ENCODE measurements around the gene CHD6.
A peak's percentile ranks its signal among the peaks of the same experiment; 100 is the strongest.

Gene CHD6, protein sequence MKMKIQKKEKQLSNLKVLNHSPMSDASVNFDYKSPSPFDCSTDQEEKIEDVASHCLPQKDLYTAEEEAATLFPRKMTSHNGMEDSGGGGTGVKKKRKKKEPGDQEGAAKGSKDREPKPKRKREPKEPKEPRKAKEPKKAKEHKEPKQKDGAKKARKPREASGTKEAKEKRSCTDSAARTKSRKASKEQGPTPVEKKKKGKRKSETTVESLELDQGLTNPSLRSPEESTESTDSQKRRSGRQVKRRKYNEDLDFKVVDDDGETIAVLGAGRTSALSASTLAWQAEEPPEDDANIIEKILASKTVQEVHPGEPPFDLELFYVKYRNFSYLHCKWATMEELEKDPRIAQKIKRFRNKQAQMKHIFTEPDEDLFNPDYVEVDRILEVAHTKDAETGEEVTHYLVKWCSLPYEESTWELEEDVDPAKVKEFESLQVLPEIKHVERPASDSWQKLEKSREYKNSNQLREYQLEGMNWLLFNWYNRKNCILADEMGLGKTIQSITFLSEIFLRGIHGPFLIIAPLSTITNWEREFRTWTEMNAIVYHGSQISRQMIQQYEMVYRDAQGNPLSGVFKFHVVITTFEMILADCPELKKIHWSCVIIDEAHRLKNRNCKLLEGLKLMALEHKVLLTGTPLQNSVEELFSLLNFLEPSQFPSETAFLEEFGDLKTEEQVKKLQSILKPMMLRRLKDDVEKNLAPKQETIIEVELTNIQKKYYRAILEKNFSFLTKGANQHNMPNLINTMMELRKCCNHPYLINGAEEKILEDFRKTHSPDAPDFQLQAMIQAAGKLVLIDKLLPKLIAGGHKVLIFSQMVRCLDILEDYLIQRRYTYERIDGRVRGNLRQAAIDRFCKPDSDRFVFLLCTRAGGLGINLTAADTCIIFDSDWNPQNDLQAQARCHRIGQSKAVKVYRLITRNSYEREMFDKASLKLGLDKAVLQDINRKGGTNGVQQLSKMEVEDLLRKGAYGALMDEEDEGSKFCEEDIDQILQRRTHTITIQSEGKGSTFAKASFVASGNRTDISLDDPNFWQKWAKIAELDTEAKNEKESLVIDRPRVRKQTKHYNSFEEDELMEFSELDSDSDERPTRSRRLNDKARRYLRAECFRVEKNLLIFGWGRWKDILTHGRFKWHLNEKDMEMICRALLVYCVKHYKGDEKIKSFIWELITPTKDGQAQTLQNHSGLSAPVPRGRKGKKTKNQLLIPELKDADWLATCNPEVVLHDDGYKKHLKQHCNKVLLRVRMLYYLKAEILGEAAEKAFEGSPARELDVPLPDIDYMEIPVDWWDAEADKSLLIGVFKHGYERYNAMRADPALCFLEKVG (N-terminal part only)

GRCh38 chr20:41617902-41618806 lies at the start of gene CHD6:
CHD6 (minus strand) TSS chr20:41618377; CDS start chr20:41551337, 67,040 bp downstream.
- peak; percentile 100 for DNase-seq

DNA sequence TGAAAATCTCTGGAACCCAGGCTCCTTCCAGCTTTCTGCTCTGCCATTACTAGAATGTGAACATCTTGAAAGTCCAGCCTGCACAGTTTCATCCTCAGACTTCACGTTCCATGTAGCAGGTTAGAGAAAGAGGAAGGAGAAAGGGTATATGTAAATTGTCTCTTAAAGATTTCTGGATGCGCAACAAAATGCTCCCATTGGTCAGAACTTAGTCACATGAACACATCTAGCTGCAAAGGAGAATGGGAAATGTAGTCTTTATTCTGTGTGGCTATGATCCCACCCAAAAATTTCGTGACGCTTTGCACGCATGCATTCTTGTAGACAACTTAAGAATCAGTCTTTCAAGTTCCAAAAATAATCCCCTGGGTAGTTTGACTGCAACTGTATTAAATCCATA lies 46.4 kb upstream of the CHD6 start:
- DNase-seq: no peak

GRCh38 chr20:41657655-41658054 lies 39.5 kb upstream of the CHD6 start:
- no peak for DNase-seq

DNA sequence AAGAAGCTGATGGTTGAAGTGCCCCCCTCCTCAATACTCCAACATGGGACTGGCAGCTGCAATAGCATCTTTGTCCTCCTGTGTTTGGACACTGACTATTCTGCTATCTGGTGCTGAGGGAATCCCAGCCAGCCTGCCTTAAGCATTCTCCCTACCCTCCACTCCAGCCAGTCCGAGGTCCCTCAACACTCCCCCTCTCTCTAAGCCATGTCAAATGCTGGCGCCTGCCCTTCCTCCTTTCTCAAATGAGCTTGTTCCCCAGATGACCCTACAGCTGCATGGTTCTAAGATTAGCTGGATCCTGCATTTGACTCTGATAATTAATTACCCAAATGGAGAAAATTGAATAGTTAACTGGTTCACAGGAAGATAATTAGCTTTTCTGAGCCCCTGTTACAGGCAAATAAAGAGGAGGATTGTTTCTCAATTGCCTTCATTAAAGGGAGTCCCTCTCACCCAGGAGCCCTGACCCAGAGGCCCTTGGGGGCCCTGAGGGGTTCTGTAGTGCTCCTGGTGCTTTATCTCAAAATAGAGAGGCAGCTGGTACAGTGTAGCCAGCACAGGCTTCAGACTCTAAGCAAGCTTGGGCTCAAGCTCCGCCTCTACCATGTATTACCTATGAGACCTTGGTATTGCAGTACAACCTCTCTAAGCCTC lies 37.9 kb upstream of the CHD6 start:
- DNase-seq: no peak

DNA sequence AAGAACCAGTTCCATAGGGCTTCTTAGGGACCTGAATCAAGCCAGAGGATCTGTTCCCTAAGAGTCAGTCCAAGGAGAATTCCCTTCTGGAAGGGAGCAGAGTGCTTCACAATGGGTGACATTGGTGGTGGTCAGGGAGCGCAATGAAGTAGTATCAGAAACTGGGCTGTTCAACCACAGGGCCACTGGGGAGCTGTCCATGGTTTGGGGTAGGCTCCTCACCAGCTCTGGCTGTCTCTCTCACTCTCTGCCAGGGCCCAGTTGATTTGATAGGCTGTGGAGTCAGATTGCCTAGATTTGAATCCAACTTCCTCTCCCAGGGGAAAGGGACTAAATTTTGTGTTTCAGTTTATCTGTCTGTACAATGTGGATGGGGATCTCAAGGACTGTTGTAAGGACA lies 36.7 kb upstream of the CHD6 start:
- no peak for DNase-seq

DNA sequence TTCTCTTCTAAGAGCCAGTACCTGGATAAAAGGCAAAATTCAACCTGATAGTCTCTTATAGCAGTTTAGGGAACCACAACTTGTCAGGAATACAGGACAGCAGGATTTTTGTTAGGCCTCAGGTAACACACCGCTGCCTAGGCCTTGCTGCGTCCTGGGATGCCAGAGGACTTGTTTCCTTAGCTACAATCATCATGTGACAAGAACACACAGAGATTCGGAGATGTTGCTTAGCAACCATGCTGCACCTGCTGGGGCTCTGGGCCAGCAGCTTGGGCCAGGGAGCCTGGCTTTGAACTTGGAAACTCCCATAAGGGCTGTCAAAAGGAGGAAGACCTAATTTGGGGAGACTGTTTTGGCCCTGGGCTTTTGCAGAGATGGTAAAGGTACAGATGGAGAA lies 36.1 kb upstream of the CHD6 start:
- DNase-seq: no peak

- DNase-seq: no peak
These were observed 32.2 kb upstream of the CHD6 start for GRCh38 chr20:41650231-41650948.

DNA sequence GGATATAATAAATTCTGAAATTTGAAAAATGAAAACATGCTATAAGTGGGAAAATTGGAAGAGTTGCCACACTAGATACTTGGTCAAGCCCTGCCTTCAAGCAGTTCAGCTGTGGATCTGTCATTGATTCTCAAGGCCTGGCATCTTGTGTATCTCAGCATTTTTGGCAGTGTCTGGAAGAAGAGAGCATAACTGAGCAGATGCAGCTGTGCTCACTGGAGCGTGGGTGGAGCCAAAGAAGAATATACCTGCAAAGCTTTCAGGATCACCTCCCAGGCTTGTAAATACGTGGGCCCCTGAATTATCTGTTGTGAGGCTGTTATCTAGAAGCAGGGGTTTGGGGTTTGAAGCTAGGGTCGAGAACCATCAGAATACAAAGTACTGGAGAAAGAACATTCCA lies 31.3 kb upstream of the CHD6 start:
- no peak for DNase-seq

DNA sequence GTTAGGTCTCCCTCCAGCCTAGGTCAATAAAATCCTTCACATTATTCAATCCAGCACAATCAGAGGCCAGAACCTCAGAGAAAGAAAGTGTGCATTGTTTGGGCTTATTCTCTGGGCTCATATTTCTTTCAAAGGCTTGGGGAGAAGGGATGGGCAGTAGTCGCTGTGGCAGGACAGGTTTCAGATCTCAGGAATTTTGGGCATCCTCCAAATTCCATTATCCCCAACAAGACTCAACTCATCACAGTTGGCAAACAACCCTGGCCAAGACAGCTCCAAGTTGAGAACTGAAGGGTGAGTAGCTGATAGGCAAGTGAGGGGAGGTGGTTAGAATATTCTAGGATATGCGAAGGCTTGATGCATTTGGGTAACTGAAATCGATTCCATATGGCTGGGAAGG lies 27.2 kb upstream of the CHD6 start:
- no peak for DNase-seq

GRCh38 chr20:41643504-41643938 lies 25.3 kb upstream of the CHD6 start:
- DNase-seq: no peak

DNA sequence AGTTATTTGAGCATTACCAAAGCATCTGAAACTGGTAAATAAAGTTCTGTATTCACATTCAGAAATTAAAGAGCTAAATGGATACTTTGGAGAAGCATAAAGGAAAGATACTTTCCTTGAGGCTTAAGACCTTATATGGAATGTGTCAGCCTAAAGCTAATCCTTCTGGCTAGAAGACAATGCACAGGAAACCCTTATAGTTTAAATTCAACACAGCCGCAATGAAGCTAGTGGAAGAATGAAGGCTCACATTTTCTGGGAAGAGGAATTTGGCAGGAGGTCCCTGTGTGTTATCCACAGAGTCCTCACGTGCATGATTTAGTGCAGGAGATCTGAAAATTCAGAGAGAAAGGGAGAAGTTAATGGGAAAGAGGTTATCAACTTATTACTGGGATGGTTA lies 21.5 kb upstream of the CHD6 start:
- no peak for DNase-seq

DNA sequence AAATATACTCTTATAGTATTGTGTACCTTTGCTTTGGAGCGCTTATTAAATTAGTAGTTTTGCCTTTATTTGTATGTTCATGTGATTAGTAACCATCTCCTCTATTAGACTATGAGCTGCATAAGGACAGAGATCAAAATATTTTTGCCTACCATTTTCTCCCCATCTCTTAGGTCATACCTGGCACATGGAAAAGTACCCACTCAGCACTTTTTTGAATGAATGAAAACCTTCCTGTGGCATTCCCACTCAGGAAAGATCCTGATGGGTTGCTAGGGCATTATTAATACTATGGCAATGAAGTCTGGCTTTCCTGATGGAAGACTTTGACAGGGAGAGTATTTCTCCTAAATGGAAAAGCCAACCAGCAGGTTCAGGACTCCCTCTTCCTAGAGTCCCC lies 20.3 kb upstream of the CHD6 start:
- no peak for DNase-seq

DNA sequence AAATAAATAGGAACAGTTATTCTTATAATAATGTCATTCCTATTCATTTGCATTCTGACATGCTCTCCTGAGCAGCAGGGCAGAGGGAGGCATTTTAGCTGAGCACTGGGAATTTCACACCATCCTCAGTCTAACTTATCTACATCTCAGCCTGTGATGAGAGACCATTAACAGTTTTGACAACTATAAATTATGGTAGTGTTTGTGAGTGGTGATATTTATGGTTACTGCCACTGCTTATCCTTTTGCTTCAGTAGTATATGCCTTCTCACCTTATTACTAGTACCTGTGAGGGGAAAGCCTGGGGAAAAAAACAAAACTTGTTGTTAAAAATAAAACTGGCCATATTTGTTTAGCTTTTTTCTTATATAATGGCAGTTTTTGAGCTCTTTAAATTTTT lies 17.0 kb upstream of the CHD6 start:
- DNase-seq: no peak

DNA sequence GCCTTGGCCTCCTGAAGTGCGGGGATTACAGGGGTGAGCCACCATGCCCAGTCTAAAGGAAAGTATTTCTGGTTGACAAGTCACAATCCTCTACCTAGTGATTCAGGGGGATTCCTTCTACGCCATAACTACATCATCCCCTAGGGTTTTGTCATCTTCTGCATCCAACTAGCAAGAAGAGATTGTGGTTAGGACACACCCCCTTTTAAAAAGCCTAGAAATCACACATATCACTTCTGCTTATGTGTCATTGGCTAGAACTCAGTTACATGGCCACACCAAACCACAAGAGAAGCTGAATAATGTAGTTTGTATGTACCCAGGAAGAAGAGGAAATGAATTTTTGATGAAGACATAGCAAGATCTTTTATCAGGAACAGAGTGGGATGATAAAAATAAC lies 14.7 kb upstream of the CHD6 start:
- no peak for DNase-seq

- DNase-seq: no peak
These were observed 13.6 kb upstream of the CHD6 start for GRCh38 chr20:41631826-41632225.

DNA sequence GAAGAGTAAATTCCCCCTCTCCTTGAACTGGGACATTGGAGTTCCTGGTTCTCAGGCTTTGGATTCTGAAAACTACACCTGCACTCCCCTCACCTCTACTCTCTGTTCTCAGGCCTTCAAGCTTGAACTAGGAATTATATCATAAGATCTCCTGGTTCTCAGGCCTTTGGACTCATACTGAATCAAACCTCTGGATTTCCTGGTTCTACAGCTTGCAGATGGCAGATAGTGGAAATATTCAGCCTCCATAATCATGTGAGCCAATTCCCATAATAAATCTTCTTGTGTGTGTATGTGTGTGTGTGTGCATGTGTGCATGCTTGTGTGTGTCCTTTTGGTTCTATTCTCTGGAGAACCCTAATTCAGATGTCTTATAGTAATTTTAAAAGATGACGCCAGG lies 12.7 kb upstream of the CHD6 start:
- no peak for DNase-seq

- DNase-seq: no peak
These were observed 9.6 kb upstream of the CHD6 start for GRCh38 chr20:41627611-41628244.

DNA sequence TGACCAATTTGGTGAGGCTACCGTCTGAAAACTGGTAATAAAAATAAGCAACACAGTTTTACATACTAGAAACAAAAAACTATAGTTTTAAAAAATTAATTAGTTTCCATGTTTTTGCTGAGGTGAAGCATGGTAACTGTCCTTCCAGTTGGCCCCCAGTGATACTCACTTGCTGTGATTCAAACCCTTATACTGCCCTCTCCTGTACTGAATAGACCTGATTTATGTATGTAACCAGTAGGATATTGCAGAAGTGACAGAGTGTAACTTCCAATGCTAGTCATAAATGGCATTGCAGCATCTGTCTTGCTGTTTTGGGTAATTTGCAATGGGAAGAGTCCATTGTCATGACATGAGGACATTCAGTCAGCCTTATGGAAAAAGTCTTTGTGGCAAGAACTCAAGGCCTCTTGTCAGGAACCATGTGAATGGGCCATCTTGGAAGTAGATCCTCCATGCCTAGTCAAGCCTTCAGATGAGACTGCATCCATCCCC lies 8.9 kb upstream of the CHD6 start:
- DNase-seq: no peak

- no peak for DNase-seq
These were observed 5.6 kb upstream of the CHD6 start for GRCh38 chr20:41623625-41624375.
